Stomach (tissue), 9 donors: ENCODE results near the gene DNAJB13. TPM values are rescaled to one million over a fixed set of nuclear protein-coding genes. Genes with fewer than 3 reads are reported as not detected.

Source experiments
- DNase-seq, 2 donors: peaks; one replicate each; pipeline versions ENCODE4 v3.0.0 to v3.0.0-alpha.2; 2013 to 2019
- H3K27ac ChIP-seq, 5 donors: fragments of 200-600 bp in 4 of 5; sonication (generic) in 4 of 5; one replicate each; pipeline ENCODE4 v1.5.1; 2013 to 2019; ENCODE audit warnings: mild to moderate bottlenecking in 1 of 5, moderate library complexity in 1 of 5
- H3K27me3 ChIP-seq, 3 donors: fragments of 200-600 bp; sonication (generic); one replicate each; pipeline ENCODE4 v1.5.1; 2017 to 2019; ENCODE audit warnings: mixed run types in 1 of 3
- H3K36me3 ChIP-seq, 4 donors: fragments of 200-600 bp; sonication (generic); 1 replicate in 3 of 4; 2 replicates in 1 of 4; pipeline ENCODE4 v1.5.1; 2016 to 2019
- H3K4me1 ChIP-seq, 4 donors: fragments of 200-600 bp; sonication (generic); one replicate each; pipeline ENCODE4 v1.5.1; 2016 to 2019
- H3K4me3 ChIP-seq, 4 donors: fragments of 200-600 bp; sonication (generic) in 3 of 4; one replicate each; pipeline ENCODE4 v1.5.1; 2016 to 2019; ENCODE audit warnings: mild to moderate bottlenecking in 1 of 4
- H3K9me3 ChIP-seq, 4 donors: fragments of 200-600 bp; sonication (generic); one replicate each; pipeline ENCODE4 v1.5.1; 2016 to 2019
- EP300 ChIP-seq: sonication (generic); formaldehyde crosslinking; IDR thresholded peaks from one replicate; pipeline ENCODE4 v1.6.1; 2017; ENCODE audit warnings: antibody characterized with exemption
- POLR2A ChIP-seq, 4 donors: fragments of 450-650 bp; IDR thresholded peaks; one replicate each; pipeline ENCODE4 v1.6.1; 2016; ENCODE audit warnings: antibody characterized with exemption in 4 of 4, control low read depth in 2 of 4, mild to moderate bottlenecking in 1 of 4, moderate library complexity in 1 of 4
- POLR2AphosphoS5 ChIP-seq, 3 donors: sonication (generic); formaldehyde crosslinking; IDR thresholded peaks; one replicate each; pipeline ENCODE4 v1.6.1; 2016; ENCODE audit warnings: antibody characterized with exemption in 3 of 3
- WGBS, 5 donors: extraction: QIAGEN DNeasy Blood & Tissue Kit in 3 of 5; methylation state at CpG; one replicate each; pipeline versions ENCODE4 v1.1.5 to v1.1.7; 2013 to 2018; 5-methylcytosine and 5-hydroxymethylcytosine counted together
- intact Hi-C: fragments of 100-400 bp; cut with DNase I; formaldehyde crosslinking; loops from one replicate; pipeline ENCODE4 v1.15.1; 2023; ENCODE audit warnings: low total_unique reads
- polyA plus RNA-seq, 3 donors: library from polyadenylated mRNA; stranded (reverse); fragments of 200-250 nt; gene quantifications; one replicate each; pipeline ENCODE4 v1.2.3, GENCODE V29; 2013
- total RNA-seq, 5 donors: library from RNA; depleted of rRNA; stranded (reverse); fragments of >200 nt; gene quantifications; one replicate each; pipeline versions ENCODE4 v1.1.0 to v1.2.3, GENCODE V29; 2014 to 2016
- TF ChIP-seq, protein P1 (sequence below), 7 experiments: fragments of 450-650 bp in 4 of 7; fragments of 200-600 bp in 3 of 7; sonication (generic) in 3 of 7; IDR thresholded peaks; one replicate each; pipeline ENCODE4 v1.5.1; 2016 to 2019; ENCODE audit warnings: antibody characterized with exemption in 7 of 7, control low read depth in 2 of 7, mild to moderate bottlenecking in 1 of 7
- donor health status: healthy with polysubstance abuse.
- donor health status: Bipolar disorder and iron deficiency.
- donor health status: healthy.

DNAJB13 gene
- total and polyA plus RNA-seq, 8 donors, result 0.28 TPM; not detected in 7

DNA sequence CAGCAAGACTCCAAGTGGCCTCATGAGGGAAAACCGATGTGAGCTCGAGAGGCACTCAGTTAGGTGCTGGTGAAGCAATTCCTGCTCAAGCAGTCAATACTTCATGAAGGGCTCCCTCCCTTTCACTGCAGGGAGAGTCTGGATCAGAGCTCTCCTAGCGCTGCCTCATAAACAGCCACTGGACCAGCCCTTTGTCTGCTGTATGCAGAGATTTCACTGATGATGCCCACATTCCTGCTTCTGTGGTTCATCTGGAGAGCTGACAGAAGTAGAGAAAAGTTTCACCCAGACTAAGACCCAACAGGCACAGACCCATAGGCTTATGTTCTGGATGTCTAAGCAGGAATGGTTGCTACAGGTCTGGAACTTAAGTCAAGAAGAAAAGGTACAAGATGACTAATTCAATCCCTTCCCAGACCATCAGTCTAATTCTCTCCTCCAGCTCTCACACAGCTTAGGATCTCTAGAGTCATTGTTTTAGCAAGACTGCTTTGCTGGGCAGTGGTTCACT lies 27.8 kb downstream of the DNAJB13 start:
- DNase-seq, result no peak
- TF ChIP-seq, protein P1, sequence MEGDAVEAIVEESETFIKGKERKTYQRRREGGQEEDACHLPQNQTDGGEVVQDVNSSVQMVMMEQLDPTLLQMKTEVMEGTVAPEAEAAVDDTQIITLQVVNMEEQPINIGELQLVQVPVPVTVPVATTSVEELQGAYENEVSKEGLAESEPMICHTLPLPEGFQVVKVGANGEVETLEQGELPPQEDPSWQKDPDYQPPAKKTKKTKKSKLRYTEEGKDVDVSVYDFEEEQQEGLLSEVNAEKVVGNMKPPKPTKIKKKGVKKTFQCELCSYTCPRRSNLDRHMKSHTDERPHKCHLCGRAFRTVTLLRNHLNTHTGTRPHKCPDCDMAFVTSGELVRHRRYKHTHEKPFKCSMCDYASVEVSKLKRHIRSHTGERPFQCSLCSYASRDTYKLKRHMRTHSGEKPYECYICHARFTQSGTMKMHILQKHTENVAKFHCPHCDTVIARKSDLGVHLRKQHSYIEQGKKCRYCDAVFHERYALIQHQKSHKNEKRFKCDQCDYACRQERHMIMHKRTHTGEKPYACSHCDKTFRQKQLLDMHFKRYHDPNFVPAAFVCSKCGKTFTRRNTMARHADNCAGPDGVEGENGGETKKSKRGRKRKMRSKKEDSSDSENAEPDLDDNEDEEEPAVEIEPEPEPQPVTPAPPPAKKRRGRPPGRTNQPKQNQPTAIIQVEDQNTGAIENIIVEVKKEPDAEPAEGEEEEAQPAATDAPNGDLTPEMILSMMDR (IDR thresholded peaks at IDR 0.05), result no peak
- TF ChIP-seq EP300 (no peak), POLR2AphosphoS5 (IDR thresholded peaks at IDR 0.05) (no peak), POLR2A (IDR thresholded peaks at IDR 0.05) (no peak)
- H3K9me3 ChIP-seq, result no peaks in the 10 kb centered on the region
- H3K27ac ChIP-seq, result peak overlapping the region in 3 of 5 donors; percentile 89 to 96 (median 92)
- 90 to 100% (median 95%) methylated on average over 3 of the region's 3 CpGs for WGBS, 5 donors
- H3K4me3 ChIP-seq, result no peak overlapping the region
- no peaks in the 10 kb centered on the region for H3K27me3 ChIP-seq
- H3K4me1 ChIP-seq, result peaks cover 21 to 83% (median 49%) of the 10 kb centered on the region in 4 donors
- intact Hi-C loops, result loop anchor here (10.0 kb wide), 1 partner anchor 46 kb away; no protein-coding TSS in a partner anchor
- peaks cover 20 to 58% (median 49%) of the 10 kb centered on the region in 4 donors for H3K36me3 ChIP-seq

DNA sequence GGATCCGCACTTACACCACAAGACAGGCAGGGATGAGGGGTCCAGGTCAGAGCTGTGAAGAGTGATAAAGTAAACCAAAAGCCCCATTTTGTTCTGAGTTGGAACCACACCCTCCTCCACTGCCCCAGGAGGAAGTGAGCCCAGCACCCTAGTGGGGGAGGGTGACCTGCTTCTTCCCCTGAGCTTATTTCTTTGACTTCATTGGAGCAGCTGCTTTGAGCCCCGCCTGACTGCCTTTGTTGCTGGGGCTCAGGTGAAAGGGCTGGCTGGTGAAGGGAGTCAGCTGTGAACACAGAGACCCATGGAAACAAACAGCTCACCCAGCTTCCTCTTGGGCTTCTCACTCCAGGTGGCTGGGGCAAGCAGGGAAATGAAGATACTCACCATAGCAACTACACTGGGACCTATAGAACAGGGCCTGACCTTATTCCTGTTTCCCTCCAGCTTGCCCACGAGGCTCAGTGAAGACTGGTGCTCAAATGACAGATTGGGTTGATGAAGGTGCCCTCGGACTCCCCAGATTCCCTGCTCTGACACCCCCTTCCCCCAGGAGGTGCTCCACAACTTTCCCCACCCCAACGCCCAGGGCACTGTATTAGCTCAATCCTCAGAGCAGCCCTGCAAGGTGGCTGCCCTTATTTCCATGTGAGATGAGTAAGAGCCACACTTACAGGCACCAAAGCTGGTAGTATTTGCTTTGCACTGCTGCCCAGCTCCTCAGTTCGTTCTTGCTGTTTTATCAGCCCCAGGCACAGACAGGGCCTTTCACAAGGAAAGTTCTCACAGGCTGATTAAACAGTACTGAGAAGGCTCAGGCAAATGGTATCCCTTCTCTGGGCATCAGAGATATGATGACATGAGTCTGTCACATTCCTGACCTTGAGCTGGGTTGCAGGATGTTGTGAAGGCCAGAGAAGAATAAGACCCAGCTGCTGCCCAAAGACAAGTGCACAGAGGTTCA lies 29.5 kb downstream of the DNAJB13 start:
- 20 to 38% (median 35%) methylated on average over 6 of the region's 6 CpGs for WGBS, 5 donors
- no peaks in the 10 kb centered on the region for H3K9me3 ChIP-seq
- DNase-seq, result peak; percentile 80 to 96
- intact Hi-C loops, result no loop called here
- peaks cover 26 to 75% (median 45%) of the 10 kb centered on the region in 4 donors for H3K4me1 ChIP-seq
- TF ChIP-seq POLR2AphosphoS5 (IDR thresholded peaks at IDR 0.05) (peak in 2 of 3 donors; percentile 62 to 75), POLR2A (IDR thresholded peaks at IDR 0.05) (no peak)
- TF ChIP-seq, protein P1 (IDR thresholded peaks at IDR 0.05), result no peak
- H3K27ac ChIP-seq, result peak overlapping the region; percentile 80 to 96 (median 92)
- peak overlapping the region in 3 of 4 donors; percentile 57 to 64 (median 63) for H3K4me3 ChIP-seq
- H3K36me3 ChIP-seq, result peaks cover 15 to 42% (median 37%) of the 10 kb centered on the region in 4 donors
- no peaks in the 10 kb centered on the region for H3K27me3 ChIP-seq

DNA sequence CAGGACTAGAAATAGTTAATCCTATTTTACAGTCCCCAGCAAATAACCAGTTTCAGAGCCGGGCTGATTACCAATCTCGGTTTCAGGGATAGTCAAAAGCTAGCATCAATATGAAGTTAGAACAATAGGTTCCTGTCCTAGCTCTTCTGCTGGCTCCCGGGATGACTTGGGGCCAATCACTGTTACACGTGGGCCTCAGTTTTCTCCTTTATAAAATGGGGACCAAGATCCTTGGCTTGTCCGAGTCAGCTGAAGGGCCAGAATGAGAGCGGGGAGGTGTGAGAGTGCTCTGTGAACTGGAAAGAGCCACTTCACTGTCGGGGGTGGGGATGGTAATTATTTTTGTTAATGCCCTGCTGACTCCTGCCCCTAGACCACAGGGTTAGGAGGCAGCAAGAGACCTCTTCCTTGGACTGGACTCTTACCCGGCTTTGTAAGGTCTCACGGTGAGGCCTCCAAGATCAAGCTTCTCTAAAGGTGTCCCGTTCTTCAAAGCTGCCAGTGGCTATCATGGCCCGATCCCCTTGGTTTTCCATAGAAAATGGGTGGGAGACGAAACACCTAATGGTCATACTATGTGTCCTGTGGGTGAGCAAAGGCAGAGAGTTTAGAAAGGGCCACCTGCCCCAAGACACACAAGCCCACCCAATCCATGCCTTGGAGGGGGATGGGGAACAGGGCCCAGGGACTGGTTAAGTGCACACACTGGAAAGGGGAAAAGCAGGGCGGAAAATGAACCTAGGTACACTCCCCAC lies 30.4 kb downstream of the DNAJB13 start:
- H3K4me3 ChIP-seq, result peak overlapping the region; percentile 57 to 64 (median 62)
- no peak for DNase-seq
- WGBS, 5 donors, result 62 to 70% (median 64%) methylated on average over 13 of the region's 13 CpGs

More for the DNA sequence above, 30.4 kb downstream of the DNAJB13 start:
- H3K9me3 ChIP-seq, result no peaks in the 10 kb centered on the region
- TF ChIP-seq, protein P1 (IDR thresholded peaks at IDR 0.05), result no peak
- TF ChIP-seq POLR2A (IDR thresholded peaks at IDR 0.05), result no peak
- TF ChIP-seq EP300, result no peak
- TF ChIP-seq POLR2AphosphoS5 (IDR thresholded peaks at IDR 0.05), result no peak
- intact Hi-C loops, result no loop called here
- peaks cover 8 to 33% (median 27%) of the 10 kb centered on the region in 4 donors for H3K36me3 ChIP-seq
- H3K4me1 ChIP-seq, result peaks cover 26 to 71% (median 45%) of the 10 kb centered on the region in 4 donors
- H3K27ac ChIP-seq, result peak overlapping the region; percentile 80 to 96 (median 92)
- H3K27me3 ChIP-seq, result no peaks in the 10 kb centered on the region
